B cell (primary cell): ENCODE data around the gene ERC2. TPM values are rescaled to one million over a fixed set of nuclear protein-coding genes. Genes with fewer than 3 reads are reported as not detected.

Experiments used
- ATAC-seq: fragments of 200-7000 bp; cut with Tn5 transposase; one replicate; pipeline ENCODE4 v1.10.0; 2021; ENCODE audit warnings: low read depth, mild to moderate bottlenecking, moderate number of reproducible peaks, moderate library complexity
- CTCF ChIA-PET: fragments of 350-600 bp; sonication (Branson Sonifier 250); formaldehyde crosslinking; loops from one replicate; lab custom pipeline; 2021; ENCODE audit warnings: antibody characterized with exemption, inconsistent platforms; lab: Charles Lee
- POLR2A ChIA-PET: fragments of 350-600 bp; sonication (Branson Sonifier 250); formaldehyde crosslinking; loops from one replicate; lab custom pipeline; 2021; ENCODE audit warnings: antibody characterized with exemption; lab: Charles Lee
- DNase-seq: peaks from one replicate; pipeline ENCODE4 v3.0.0; 2013
- H2AFZ ChIP-seq: 2 replicates; pipeline ENCODE4 v1.6.1; 2012; ENCODE audit warnings: mild to moderate bottlenecking, low read depth, low read length; ENCODE audit not compliant: insufficient read depth, poor library complexity, severe bottlenecking
- H3K27ac ChIP-seq, 2 donors: 1 replicate in 1 of 2; 2 replicates in 1 of 2; pipeline ENCODE4 v1.5.1; 2012 to 2013; ENCODE audit warnings: low read length in 2 of 2, mild to moderate bottlenecking in 2 of 2, moderate library complexity in 1 of 2
- H3K27me3 ChIP-seq, 4 experiments: fragments of 200-600 bp in 1 of 4; sonication (generic) in 1 of 4; replicated peaks in 1 of 4; 1 replicate in 2 of 4; 2 replicates in 2 of 4; pipeline versions ENCODE4 v1.6.1 to v1.7.0; 2013 to 2016; ENCODE audit warnings: low read length in 3 of 4, mild to moderate bottlenecking in 2 of 4, mixed read lengths in 1 of 4, moderate library complexity in 1 of 4; ENCODE audit not compliant: insufficient read depth in 4 of 4, control insufficient read depth in 3 of 4; ENCODE audit errors: control extremely low read depth in 1 of 4
- H3K36me3 ChIP-seq, 2 experiments: replicated peaks in 1 of 2; 1 replicate in 1 of 2; 2 replicates in 1 of 2; pipeline versions ENCODE4 v1.6.1 to v1.7.1; 2013; ENCODE audit warnings: low read length in 1 of 2; ENCODE audit not compliant: insufficient read depth in 2 of 2, control insufficient read depth in 1 of 2; ENCODE audit errors: control extremely low read depth in 1 of 2, extremely low read depth in 1 of 2
- H3K4me1 ChIP-seq, 2 donors: fragments of 200-600 bp in 1 of 2; sonication (generic) in 1 of 2; 1 replicate in 1 of 2; 2 replicates in 1 of 2; pipeline versions ENCODE4 v1.5.1 to v1.6.1; 2013 to 2017; ENCODE audit warnings: low read length in 2 of 2; ENCODE audit not compliant: control insufficient read depth in 2 of 2, insufficient read depth in 2 of 2
- H3K4me2 ChIP-seq: replicated peaks from 2 replicates; pipeline ENCODE3; 2012; ENCODE audit warnings: mild to moderate bottlenecking, low read depth, low read length; ENCODE audit not compliant: poor library complexity, severe bottlenecking
- H3K4me3 ChIP-seq, 5 experiments: fragments of 200-600 bp in 1 of 5; sonication (generic) in 1 of 5; 1 replicate in 3 of 5; 2 replicates in 2 of 5; pipeline versions ENCODE4 v1.5.1 to v1.7.0; 2011 to 2016; ENCODE audit warnings: low read length in 4 of 5, mild to moderate bottlenecking in 4 of 5, low read depth in 2 of 5, control low read depth in 1 of 5, moderate library complexity in 1 of 5; ENCODE audit not compliant: insufficient read depth in 1 of 5; ENCODE audit errors: control extremely low read depth in 1 of 5, extremely low read depth in 1 of 5
- H3K79me2 ChIP-seq: fragments of 200-600 bp; sonication (generic); one replicate; pipeline ENCODE4 v1.6.0; 2016; ENCODE audit warnings: low read length; ENCODE audit not compliant: control insufficient read depth, insufficient read depth
- H3K9ac ChIP-seq: fragments of 200-600 bp; sonication (generic); 2 replicates; pipeline ENCODE4 v1.6.1; 2017; ENCODE audit warnings: mild to moderate bottlenecking, low read length, moderate library complexity
- H3K9me3 ChIP-seq, 3 donors: one replicate each; pipeline versions ENCODE4 v1.6.1 to v1.7.1; 2013; ENCODE audit warnings: low read length in 2 of 3; ENCODE audit not compliant: control insufficient read depth in 2 of 3, insufficient read depth in 1 of 3; ENCODE audit errors: control extremely low read depth in 1 of 3
- H4K20me1 ChIP-seq: 2 replicates; pipeline ENCODE4 v1.6.0; 2012; ENCODE audit warnings: mild to moderate bottlenecking, low read length; ENCODE audit not compliant: insufficient read depth, control insufficient read depth, poor library complexity, severe bottlenecking
- H3K27ac Mint-ChIP-seq: one replicate; pipeline ENCODE4 v1.8.0; 2021; ENCODE audit warnings: mixed read lengths
- H3K27me3 Mint-ChIP-seq: one replicate; pipeline ENCODE4 v1.8.0; 2021; ENCODE audit warnings: mixed read lengths
- H3K4me1 Mint-ChIP-seq: one replicate; pipeline ENCODE4 v1.8.0; 2021; ENCODE audit warnings: mixed read lengths
- H3K4me3 Mint-ChIP-seq: one replicate; pipeline ENCODE4 v1.8.0; 2021; ENCODE audit warnings: mixed read lengths
- H3K9me3 Mint-ChIP-seq: one replicate; pipeline ENCODE4 v1.8.0; 2022; ENCODE audit warnings: mixed read lengths; ENCODE audit not compliant: insufficient read depth
- EZH2 ChIP-seq: IDR thresholded peaks from 2 replicates; pipeline ENCODE4 v1.6.1; 2012; ENCODE audit warnings: borderline replicate concordance, low read depth, mild to moderate bottlenecking, moderate library complexity, low read length; ENCODE audit not compliant: insufficient read depth, poor library complexity, severe bottlenecking
- WGBS: methylation state at CpG from one replicate; pipeline ENCODE4 v1.1.5; 2013; ENCODE audit warnings: missing lambda C conversion rate; ENCODE audit not compliant: insufficient coverage; 5-methylcytosine and 5-hydroxymethylcytosine counted together
- intact Hi-C: fragments of 100-400 bp; cut with micrococcal nuclease; formaldehyde crosslinking; loops from one replicate; pipeline ENCODE4 v1.10.0; 2022
- polyA plus RNA-seq: library from polyadenylated mRNA; depleted of rRNA; stranded (reverse); fragments of >200 nt; gene quantifications from 2 replicates; pipeline ENCODE4 v1.2.3, GENCODE V29; 2012
- total RNA-seq, 2 donors: library from RNA; stranded (reverse); fragments of 120-200 nt in 1 of 2; gene quantifications; 1 replicate in 1 of 2; 2 replicates in 1 of 2; pipeline versions ENCODE4 v1.2.3 to v1.2.4, GENCODE V29; 2013 to 2022
- TF ChIP-seq, protein P1 (sequence below): fragments of 200-600 bp; IDR thresholded peaks from one replicate; pipeline ENCODE4 v1.8.0; 2022; ENCODE audit warnings: antibody characterized with exemption, mild to moderate bottlenecking

The ERC2 gene
- total and polyA plus RNA-seq, 2 donors (not counting 1 experiment from before 2014, with no cell fraction given), result not detected

- H3K36me3 ChIP-seq, result no peaks in the 10 kb centered on the region
- no peaks in the 10 kb centered on the region for H4K20me1 ChIP-seq
- intact Hi-C loops, result no loop called here
- DNase-seq (no peak), ATAC-seq (no peak)
- no peak overlapping the region for H3K27ac ChIP-seq
- H3K27me3 ChIP-seq, result no peaks in the 10 kb centered on the region
- CTCF ChIA-PET, result no interaction called here
- POLR2A ChIA-PET, result no interaction called here
- Mint-ChIP-seq H3K27me3 (no peaks in the 10 kb centered on the region), H3K4me3 (no peak overlapping the region), H3K27ac (no peak overlapping the region), H3K4me1 (no peaks in the 10 kb centered on the region), H3K9me3 (no peaks in the 10 kb centered on the region)
- no peak overlapping the region for H3K4me2 ChIP-seq
- 71% methylated on average over 1 of the region's 1 CpG for whole genome bisulfite sequencing
- H2AFZ ChIP-seq, result no peak overlapping the region
- no peaks in the 10 kb centered on the region for H3K9me3 ChIP-seq
- H3K4me3 ChIP-seq, result no peak overlapping the region
- no peak overlapping the region for H3K9ac ChIP-seq
- H3K4me1 ChIP-seq, result no peaks in the 10 kb centered on the region
- TF ChIP-seq, protein P1, sequence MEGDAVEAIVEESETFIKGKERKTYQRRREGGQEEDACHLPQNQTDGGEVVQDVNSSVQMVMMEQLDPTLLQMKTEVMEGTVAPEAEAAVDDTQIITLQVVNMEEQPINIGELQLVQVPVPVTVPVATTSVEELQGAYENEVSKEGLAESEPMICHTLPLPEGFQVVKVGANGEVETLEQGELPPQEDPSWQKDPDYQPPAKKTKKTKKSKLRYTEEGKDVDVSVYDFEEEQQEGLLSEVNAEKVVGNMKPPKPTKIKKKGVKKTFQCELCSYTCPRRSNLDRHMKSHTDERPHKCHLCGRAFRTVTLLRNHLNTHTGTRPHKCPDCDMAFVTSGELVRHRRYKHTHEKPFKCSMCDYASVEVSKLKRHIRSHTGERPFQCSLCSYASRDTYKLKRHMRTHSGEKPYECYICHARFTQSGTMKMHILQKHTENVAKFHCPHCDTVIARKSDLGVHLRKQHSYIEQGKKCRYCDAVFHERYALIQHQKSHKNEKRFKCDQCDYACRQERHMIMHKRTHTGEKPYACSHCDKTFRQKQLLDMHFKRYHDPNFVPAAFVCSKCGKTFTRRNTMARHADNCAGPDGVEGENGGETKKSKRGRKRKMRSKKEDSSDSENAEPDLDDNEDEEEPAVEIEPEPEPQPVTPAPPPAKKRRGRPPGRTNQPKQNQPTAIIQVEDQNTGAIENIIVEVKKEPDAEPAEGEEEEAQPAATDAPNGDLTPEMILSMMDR, result no peak
- no peak for TF ChIP-seq EZH2
- no peaks in the 10 kb centered on the region for H3K79me2 ChIP-seq
Measured at GRCh38 chr3:55766753-55767152, 701.5 kb downstream of the ERC2 start.

GRCh38 chr3:55765906-55766701 is 702.2 kb downstream of the ERC2 start:
- Histone ChIP-seq H3K79me2 (no peaks in the 10 kb centered on the region), H3K9me3 (no peaks in the 10 kb centered on the region), H4K20me1 (no peaks in the 10 kb centered on the region), H3K4me3 (no peak overlapping the region), H3K36me3 (no peaks in the 10 kb centered on the region), H3K27me3 (no peaks in the 10 kb centered on the region), H3K4me1 (no peaks in the 10 kb centered on the region), H3K27ac (no peak overlapping the region), H2AFZ (no peak overlapping the region), H3K9ac (no peak overlapping the region), H3K4me2 (no peak overlapping the region)
- no peak overlapping the region for H3K4me3 Mint-ChIP-seq
- H3K4me1 Mint-ChIP-seq, result no peaks in the 10 kb centered on the region
- no peak for DNase-seq
- H3K9me3 Mint-ChIP-seq, result no peaks in the 10 kb centered on the region
- intact Hi-C loops, result no loop called here
- no peaks in the 10 kb centered on the region for H3K27me3 Mint-ChIP-seq
- ATAC-seq, result no peak
- CTCF ChIA-PET, result no interaction called here
- POLR2A ChIA-PET, result no interaction called here
- TF ChIP-seq, protein P1, result no peak
- no peak for TF ChIP-seq EZH2
- H3K27ac Mint-ChIP-seq, result no peak overlapping the region
- WGBS, result 100% methylated on average over 2 of the region's 7 CpGs
